Prostate gland (tissue), 2 donors: Measurements from ENCODE around the gene ARHGEF28.

ENCODE experiments used
- CTCF ChIP-seq, 4 experiments: fragments of 200-600 bp in 2 of 4; fragments of 450-650 bp in 2 of 4; sonication (generic) in 2 of 4; IDR thresholded peaks; 1 replicate in 3 of 4; 2 replicates in 1 of 4; pipeline ENCODE4 v1.5.1; 2016 to 2019; ENCODE audit warnings: antibody characterized with exemption in 4 of 4, mild to moderate bottlenecking in 2 of 4, moderate library complexity in 2 of 4
- POLR2A ChIP-seq: fragments of 450-650 bp; IDR thresholded peaks from one replicate; pipeline ENCODE4 v1.6.1; 2016; ENCODE audit warnings: antibody characterized with exemption, mild to moderate bottlenecking
- POLR2AphosphoS5 ChIP-seq: sonication (generic); formaldehyde crosslinking; IDR thresholded peaks from one replicate; pipeline ENCODE4 v1.6.1; 2017; ENCODE audit warnings: antibody characterized with exemption

DNA sequence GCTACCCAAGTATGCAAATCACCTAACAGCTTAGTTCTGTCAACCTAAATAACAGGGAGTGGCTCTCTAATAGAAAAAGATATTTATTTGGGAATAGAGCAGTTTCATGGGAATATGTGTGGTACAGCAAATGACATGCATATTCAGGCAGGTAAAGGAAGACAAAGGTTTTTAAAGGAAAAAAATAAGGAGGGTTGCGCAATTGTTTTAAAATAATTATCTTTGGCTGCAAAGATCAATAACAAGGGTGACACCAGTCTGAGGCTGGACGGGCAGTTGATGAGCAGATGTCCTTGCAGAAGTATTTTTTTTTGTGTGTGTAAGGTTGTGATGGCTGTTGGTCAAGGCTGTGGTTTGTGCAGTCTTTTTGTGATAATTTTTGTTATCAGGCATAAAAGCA is 332.0 kb downstream of the ARHGEF28 start:
- TF ChIP-seq CTCF (IDR thresholded peaks at IDR 0.05) (no peak), POLR2A (no peak), POLR2AphosphoS5 (no peak)
